ENCODE data around the gene TSR3.

DNA sequence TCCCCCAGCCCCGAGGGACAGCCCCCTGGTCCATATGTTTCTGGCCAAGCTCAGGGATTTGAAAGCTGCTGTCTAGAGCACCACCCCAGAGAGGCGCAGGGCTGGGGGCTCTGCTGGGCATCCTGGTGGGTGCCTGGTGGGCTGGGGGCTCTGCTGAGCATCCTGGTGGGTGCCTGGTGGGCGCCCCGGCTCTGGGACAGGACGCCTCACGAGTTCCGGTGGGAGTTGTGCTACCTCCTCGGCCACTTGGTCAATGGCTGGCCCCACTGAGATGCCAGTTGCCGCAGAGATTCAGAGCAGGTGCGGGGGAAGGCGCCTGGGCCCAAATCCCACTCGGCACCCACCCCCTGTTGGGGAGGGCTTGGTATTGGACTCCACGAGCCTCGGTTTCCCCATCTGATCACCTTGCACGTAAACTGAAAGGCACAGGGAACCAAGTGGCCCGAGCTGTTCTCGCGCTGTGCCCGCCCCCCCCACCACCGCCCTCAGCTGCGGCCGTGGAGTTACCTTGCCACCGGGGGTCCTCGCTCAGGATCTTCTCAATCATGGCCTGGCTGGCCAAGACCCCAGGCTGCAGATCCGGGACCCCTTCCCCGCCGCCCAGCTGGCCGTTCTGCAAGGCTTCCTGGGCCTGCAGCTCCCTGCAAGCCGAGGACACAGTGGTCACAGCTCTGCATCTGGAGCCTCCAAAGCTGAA, 49.5 kb upstream of the TSR3 start:
- TF ChIP-seq, protein P1, sequence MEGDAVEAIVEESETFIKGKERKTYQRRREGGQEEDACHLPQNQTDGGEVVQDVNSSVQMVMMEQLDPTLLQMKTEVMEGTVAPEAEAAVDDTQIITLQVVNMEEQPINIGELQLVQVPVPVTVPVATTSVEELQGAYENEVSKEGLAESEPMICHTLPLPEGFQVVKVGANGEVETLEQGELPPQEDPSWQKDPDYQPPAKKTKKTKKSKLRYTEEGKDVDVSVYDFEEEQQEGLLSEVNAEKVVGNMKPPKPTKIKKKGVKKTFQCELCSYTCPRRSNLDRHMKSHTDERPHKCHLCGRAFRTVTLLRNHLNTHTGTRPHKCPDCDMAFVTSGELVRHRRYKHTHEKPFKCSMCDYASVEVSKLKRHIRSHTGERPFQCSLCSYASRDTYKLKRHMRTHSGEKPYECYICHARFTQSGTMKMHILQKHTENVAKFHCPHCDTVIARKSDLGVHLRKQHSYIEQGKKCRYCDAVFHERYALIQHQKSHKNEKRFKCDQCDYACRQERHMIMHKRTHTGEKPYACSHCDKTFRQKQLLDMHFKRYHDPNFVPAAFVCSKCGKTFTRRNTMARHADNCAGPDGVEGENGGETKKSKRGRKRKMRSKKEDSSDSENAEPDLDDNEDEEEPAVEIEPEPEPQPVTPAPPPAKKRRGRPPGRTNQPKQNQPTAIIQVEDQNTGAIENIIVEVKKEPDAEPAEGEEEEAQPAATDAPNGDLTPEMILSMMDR (IDR thresholded peaks at IDR 0.05) = no peak
- TF ChIP-seq POLR2A (IDR thresholded peaks at IDR 0.05) = no peak
